HEK293 (cell line): ENCODE measurements around the gene CASS4.
A peak's percentile ranks its signal among the peaks of the same experiment; 100 is the strongest.

Source experiments
- EGR2 ChIP-seq: fragments of 450-650 bp; formaldehyde crosslinking; IDR thresholded peaks from 2 replicates; pipeline ENCODE4 v1.5.1; 2016; ENCODE audit warnings: low read depth, missing biosample characterization, missing genetic modification characterization
- GFI1B ChIP-seq: fragments of 450-650 bp; formaldehyde crosslinking; IDR thresholded peaks from 2 replicates; pipeline ENCODE4 v1.5.1; 2016; ENCODE audit warnings: missing biosample characterization, missing genetic modification characterization
- GLIS2 ChIP-seq: fragments of 450-650 bp; formaldehyde crosslinking; IDR thresholded peaks from 2 replicates; pipeline ENCODE4 v1.5.1; 2016; ENCODE audit warnings: missing biosample characterization, missing genetic modification characterization
- PRDM1 ChIP-seq: fragments of 450-650 bp; formaldehyde crosslinking; IDR thresholded peaks from 2 replicates; pipeline ENCODE4; 2016; ENCODE audit warnings: missing biosample characterization, missing genetic modification characterization
- SETDB1 ChIP-seq: IDR thresholded peaks from one replicate; pipeline ENCODE4 v1.6.1; 2017; ENCODE audit warnings: mild to moderate bottlenecking, low read length, moderate library complexity, mixed read lengths; ENCODE audit not compliant: insufficient read length
- TSHZ1 ChIP-seq: fragments of 450-650 bp; formaldehyde crosslinking; IDR thresholded peaks from 2 replicates; pipeline ENCODE4 v1.5.1; 2016; ENCODE audit warnings: missing biosample characterization, missing genetic modification characterization, borderline replicate concordance
- ZBTB10 ChIP-seq: fragments of 450-650 bp; formaldehyde crosslinking; IDR thresholded peaks from 2 replicates; pipeline ENCODE4 v1.5.1; 2016; ENCODE audit warnings: missing biosample characterization, missing genetic modification characterization
- ZBTB49 ChIP-seq: fragments of 450-650 bp; formaldehyde crosslinking; IDR thresholded peaks from 2 replicates; pipeline ENCODE4 v1.5.1; 2016; ENCODE audit warnings: missing biosample characterization, missing genetic modification characterization, low read depth
- ZFP41 ChIP-seq: fragments of 450-650 bp; formaldehyde crosslinking; IDR thresholded peaks from 2 replicates; pipeline ENCODE4 v1.5.1; 2016; ENCODE audit warnings: missing biosample characterization, missing genetic modification characterization, borderline replicate concordance
- ZNF184 ChIP-seq: fragments of 450-650 bp; IDR thresholded peaks from 2 replicates; pipeline ENCODE4 v1.5.1; 2018; ENCODE audit warnings: missing biosample characterization, mild to moderate bottlenecking, missing genetic modification characterization
- ZNF311 ChIP-seq: fragments of 450-650 bp; formaldehyde crosslinking; IDR thresholded peaks from 2 replicates; pipeline ENCODE4 v1.5.1; 2017; ENCODE audit warnings: missing biosample characterization, missing genetic modification characterization, borderline replicate concordance
- ZNF366 ChIP-seq: fragments of 450-650 bp; formaldehyde crosslinking; conservative IDR thresholded peaks from 2 replicates; pipeline ENCODE4 v1.5.1; 2016; ENCODE audit warnings: missing biosample characterization, missing genetic modification characterization
- ZNF37A ChIP-seq: fragments of 450-650 bp; IDR thresholded peaks from 2 replicates; pipeline ENCODE4 v1.5.1; 2018; ENCODE audit warnings: missing biosample characterization, missing genetic modification characterization
- ZNF416 ChIP-seq: fragments of 450-650 bp; formaldehyde crosslinking; IDR thresholded peaks from 2 replicates; pipeline ENCODE4 v1.5.1; 2016; ENCODE audit warnings: missing biosample characterization, missing genetic modification characterization
- ZNF423 ChIP-seq: fragments of 450-650 bp; formaldehyde crosslinking; IDR thresholded peaks from 2 replicates; pipeline ENCODE4 v1.5.1; 2016; ENCODE audit warnings: missing biosample characterization, missing genetic modification characterization
- ZNF488 ChIP-seq: fragments of 450-650 bp; formaldehyde crosslinking; IDR thresholded peaks from 2 replicates; pipeline ENCODE4 v1.5.1; 2016; ENCODE audit warnings: missing biosample characterization, missing genetic modification characterization
- ZNF510 ChIP-seq: fragments of 450-650 bp; formaldehyde crosslinking; IDR thresholded peaks from 2 replicates; pipeline ENCODE4 v1.5.1; 2018; ENCODE audit warnings: mild to moderate bottlenecking, missing genetic modification characterization, missing biosample characterization; ENCODE audit not compliant: insufficient replicate concordance
- ZNF513 ChIP-seq: fragments of 450-650 bp; IDR thresholded peaks from 2 replicates; pipeline ENCODE4 v1.5.1; 2018; ENCODE audit warnings: missing biosample characterization, missing genetic modification characterization
- ZNF529 ChIP-seq: fragments of 450-650 bp; formaldehyde crosslinking; IDR thresholded peaks from 2 replicates; pipeline ENCODE4 v1.5.1; 2017; ENCODE audit warnings: missing genetic modification characterization, missing biosample characterization; ENCODE audit not compliant: insufficient replicate concordance
- ZNF585B ChIP-seq: fragments of 450-650 bp; formaldehyde crosslinking; IDR thresholded peaks from 2 replicates; pipeline ENCODE4 v1.5.1; 2016; ENCODE audit warnings: missing biosample characterization, missing genetic modification characterization
- ZNF596 ChIP-seq: fragments of 450-650 bp; IDR thresholded peaks from 2 replicates; pipeline ENCODE4 v1.5.0; 2018; ENCODE audit warnings: missing biosample characterization, mild to moderate bottlenecking, missing genetic modification characterization, moderate library complexity
- ZNF664 ChIP-seq: fragments of 450-650 bp; formaldehyde crosslinking; IDR thresholded peaks from 2 replicates; pipeline ENCODE4 v1.5.1; 2016; ENCODE audit warnings: missing biosample characterization, missing genetic modification characterization
- ZNF692 ChIP-seq: fragments of 450-650 bp; formaldehyde crosslinking; IDR thresholded peaks from 2 replicates; pipeline ENCODE4 v1.5.1; 2016; ENCODE audit warnings: missing biosample characterization, missing genetic modification characterization
- ZNF785 ChIP-seq: fragments of 450-650 bp; formaldehyde crosslinking; IDR thresholded peaks from 2 replicates; pipeline ENCODE4 v1.5.1; 2016; ENCODE audit warnings: missing biosample characterization, missing genetic modification characterization
- ZSCAN30 ChIP-seq: fragments of 450-650 bp; IDR thresholded peaks from 2 replicates; pipeline ENCODE4 v1.5.1; 2018; ENCODE audit warnings: missing biosample characterization, mild to moderate bottlenecking, missing genetic modification characterization, moderate library complexity
- ZSCAN4 ChIP-seq: fragments of 450-650 bp; formaldehyde crosslinking; IDR thresholded peaks from 2 replicates; pipeline ENCODE4 v1.5.1; 2017; ENCODE audit warnings: missing biosample characterization, missing genetic modification characterization

Gene CASS4

GRCh38 chr20:56392132-56392880 lies 19.8 kb upstream of the CASS4 start, which contains the start of the genes AURKA and CSTF1 (continued):
- TF ChIP-seq ZNF513 (no peak), ZFP41 (tag by site-specific recombination) (no peak), ZNF184 (tag by site-specific recombination) (no peak), ZNF585B (tag by site-specific recombination) (no peak), ZBTB49 (tag by site-specific recombination) (no peak), PRDM1 (tag by site-specific recombination) (peak; percentile 91), GFI1B (tag by site-specific recombination) (no peak), ZNF664 (tag by site-specific recombination) (no peak; the same call in 1 of the 2 replicates), ZNF416 (no peak), ZNF423 (tag by site-specific recombination) (no peak; the same call in 1 of the 2 replicates), ZNF510 (tag by site-specific recombination) (no peak), ZNF37A (tag by site-specific recombination) (no peak), ZNF311 (tag by site-specific recombination) (no peak), ZBTB10 (tag by site-specific recombination) (peak; percentile 69), TSHZ1 (tag by site-specific recombination) (no peak; the same call in 1 of the 2 replicates), ZSCAN4 (tag by site-specific recombination) (no peak; the same call in 1 of the 2 replicates), GLIS2 (tag by site-specific recombination) (no peak), ZNF488 (tag by site-specific recombination) (no peak), ZSCAN30 (no peak), ZNF366 (tag by site-specific recombination) (peak; percentile 76), ZNF692 (tag by site-specific recombination) (peak; percentile 78), ZNF785 (tag by site-specific recombination) (no peak; the same call in 1 of the 2 replicates), ZNF596 (tag by site-specific recombination) (no peak), SETDB1 (peak; percentile 87), ZNF529 (tag by site-specific recombination) (no peak), EGR2 (no peak)
